Panc1 (cell line): ENCODE measurements around the gene ARPC1B. TPM values are rescaled to one million over a fixed set of nuclear protein-coding genes. Genes with fewer than 3 reads are reported as not detected.

Source experiments
- ATAC-seq: fragments of 200-7000 bp; cut with Tn5 transposase; 2 replicates; pipeline ENCODE4 v1.9.1; 2020; ENCODE audit warnings: mild to moderate bottlenecking, moderate library complexity
- BruUV-seq: library from RNA; stranded (reverse); fragments of 400-500 nt; replicated peaks from 2 replicates; lab custom pipeline; 2021; lab: Mats Ljungman, UMichigan
- CTCF ChIA-PET: fragments of 300-600 bp; sonication (Branson Sonifier 250); formaldehyde crosslinking; loops from one replicate; lab custom pipeline; 2022; ENCODE audit warnings: antibody characterized with exemption; lab: Charles Lee
- POLR2A ChIA-PET: fragments of 300-600 bp; sonication (Branson Sonifier 250); formaldehyde crosslinking; loops from one replicate; lab custom pipeline; 2022; ENCODE audit warnings: antibody characterized with exemption; lab: Charles Lee
- DNase-seq: peaks from one replicate; pipeline ENCODE4 v3.0.0-alpha.2; 2010; ENCODE audit warnings: low read depth, low spot score
- H3K27ac ChIP-seq: 2 replicates; pipeline ENCODE4 v1.5.1; 2011; ENCODE audit warnings: mild to moderate bottlenecking, low read length, inconsistent platforms
- H3K27me3 ChIP-seq: fragments of 200-500 bp; sonication (Bioruptor generic); 2 replicates; pipeline ENCODE4 v1.6.0; 2014; ENCODE audit warnings: low read length, inconsistent platforms; ENCODE audit not compliant: control insufficient read depth, insufficient read depth
- H3K36me3 ChIP-seq: fragments of 200-500 bp; sonication (Bioruptor generic); 2 replicates; pipeline ENCODE4 v1.5.1; 2014; ENCODE audit warnings: inconsistent platforms, mild to moderate bottlenecking, low read length, moderate library complexity; ENCODE audit not compliant: control insufficient read depth, insufficient read depth
- H3K4me1 ChIP-seq: 2 replicates; pipeline ENCODE4 v1.5.1; 2011; ENCODE audit warnings: inconsistent platforms, mild to moderate bottlenecking, low read length, moderate library complexity; ENCODE audit not compliant: control insufficient read depth, insufficient read depth
- H3K4me3 ChIP-seq, 2 experiments: 2 replicates each; pipeline ENCODE4 v1.5.1; 2011 to 2012; ENCODE audit warnings: low read depth in 2 of 2, low read length in 2 of 2, mild to moderate bottlenecking in 2 of 2, inconsistent platforms in 1 of 2, moderate library complexity in 1 of 2
- H3K9me3 ChIP-seq: fragments of 200-500 bp; sonication (Bioruptor generic); 2 replicates; pipeline ENCODE4 v1.5.1; 2014; ENCODE audit warnings: low read depth, mild to moderate bottlenecking, inconsistent platforms, low read length, moderate library complexity; ENCODE audit not compliant: control insufficient read depth, insufficient read depth
- POLR2AphosphoS5 ChIP-seq: IDR thresholded peaks from 2 replicates; pipeline ENCODE4 v1.6.1; 2012; ENCODE audit warnings: mild to moderate bottlenecking, low read depth, low read length, moderate library complexity
- REST ChIP-seq, 2 experiments: IDR thresholded peaks; 2 replicates each; pipeline ENCODE4 v1.6.1; 2011 to 2012; ENCODE audit warnings: low read depth in 2 of 2, control low read depth in 1 of 2, low read length in 1 of 2, mild to moderate bottlenecking in 1 of 2, moderate library complexity in 1 of 2; ENCODE audit not compliant: insufficient read depth in 1 of 2
- SIN3A ChIP-seq: IDR thresholded peaks from 2 replicates; pipeline ENCODE4 v1.6.1; 2012; ENCODE audit warnings: low read depth, mild to moderate bottlenecking, low read length, moderate library complexity, borderline replicate concordance; ENCODE audit not compliant: insufficient read depth
- TCF7L2 ChIP-seq: IDR thresholded peaks from 2 replicates; pipeline ENCODE4 v1.6.1; 2011; ENCODE audit warnings: mild to moderate bottlenecking, low read depth, low read length, inconsistent platforms
- in situ Hi-C: cut with HindIII; loops from 2 replicates; pipeline ENCODE4 v1.10.0; 2016; ENCODE audit warnings: low sequenced_read_pairs, low pct_unique_long_range_greater_than_20kb
- intact Hi-C: fragments of 100-400 bp; cut with micrococcal nuclease; formaldehyde crosslinking; loops from one replicate; pipeline ENCODE4 v1.10.0; 2022; ENCODE audit not compliant: unreplicated experiment
- total RNA-seq: library from RNA; stranded (reverse); gene quantifications from one replicate; pipeline ENCODE4 v1.2.1, GENCODE V29; 2021; ENCODE audit not compliant: unreplicated experiment

The ARPC1B gene
- total RNA-seq, 1 experiment from 2014 or later: 266 TPM

- Histone ChIP-seq H3K4me1 (peaks cover 23% of the 10 kb centered on the region), H3K27me3 (no peaks in the 10 kb centered on the region), H3K36me3 (no peaks in the 10 kb centered on the region), H3K27ac (peak overlapping the region; percentile 73), H3K9me3 (no peaks in the 10 kb centered on the region), H3K4me3 (peak overlapping the region in 1 of 2 experiments; percentile 14; a peak in 1 of 4 replicates)
- ChIA-PET POLR2A (no interaction called here), CTCF (interaction anchor here (1.0 kb wide), 1 partner anchor 43 kb away, joined by 3 read pairs; no protein-coding TSS in a partner anchor)
- no peak for DNase-seq
- ATAC-seq: no peak
- in situ Hi-C loops (no loop called here), intact Hi-C loops (no loop called here)
- BruUV-seq: no TSS peak
- TF ChIP-seq SIN3A (no peak), POLR2AphosphoS5 (no peak), TCF7L2 (0 out of 2 replicates have a peak, but pooled peaks have one; percentile 38)
Observed at GRCh38 chr7:99372275-99373090, 2.0 kb upstream of the ARPC1B start.

- no peaks in the 10 kb centered on the region for H3K27me3 ChIP-seq
- ChIA-PET POLR2A (interaction anchor here (0.7 kb wide), 1 partner anchor 40 kb away, joined by 9 read pairs; no protein-coding TSS in a partner anchor), CTCF (interaction anchor here (0.6 to 1.0 kb wide), 2 partner anchors 16 to 42 kb away, joined by 3 to 10 read pairs; no protein-coding TSS in a partner anchor)
- in situ Hi-C loops (no loop called here), intact Hi-C loops (no loop called here)
- H3K9me3 ChIP-seq: no peaks in the 10 kb centered on the region
- TF ChIP-seq SIN3A (no peak), POLR2AphosphoS5 (no peak), REST (IDR thresholded peaks at IDR 0.05; ENCODE audit: insufficient read depth in 1 of 2, low read depth in 2 of 2, low read length in 1 of 2) (no peak), TCF7L2 (no peak)
- BruUV-seq: TSS peak; percentile 69
- H3K4me1 ChIP-seq: peaks cover 24% of the 10 kb centered on the region
- no peaks in the 10 kb centered on the region; the same call in 1 of the 2 replicates for H3K36me3 ChIP-seq
- H3K4me3 ChIP-seq: peak overlapping the region; percentile 63 to 81
- DNase-seq: no peak
- H3K27ac ChIP-seq: peak overlapping the region; percentile 77
- no peak for ATAC-seq
Observed at GRCh38 chr7:99373091-99374066, 1.2 kb upstream of the ARPC1B start.
